ENCODE measurements around the gene RAB5A.
A peak's percentile ranks its signal among the peaks of the same experiment; 100 is the strongest.
"Not testable (repeated sequence)": the region's sequence is repeated elsewhere in the genome, so short reads cannot be mapped to it uniquely, and the experiment has no call there.

RAB5A gene, protein sequence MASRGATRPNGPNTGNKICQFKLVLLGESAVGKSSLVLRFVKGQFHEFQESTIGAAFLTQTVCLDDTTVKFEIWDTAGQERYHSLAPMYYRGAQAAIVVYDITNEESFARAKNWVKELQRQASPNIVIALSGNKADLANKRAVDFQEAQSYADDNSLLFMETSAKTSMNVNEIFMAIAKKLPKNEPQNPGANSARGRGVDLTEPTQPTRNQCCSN

DNA sequence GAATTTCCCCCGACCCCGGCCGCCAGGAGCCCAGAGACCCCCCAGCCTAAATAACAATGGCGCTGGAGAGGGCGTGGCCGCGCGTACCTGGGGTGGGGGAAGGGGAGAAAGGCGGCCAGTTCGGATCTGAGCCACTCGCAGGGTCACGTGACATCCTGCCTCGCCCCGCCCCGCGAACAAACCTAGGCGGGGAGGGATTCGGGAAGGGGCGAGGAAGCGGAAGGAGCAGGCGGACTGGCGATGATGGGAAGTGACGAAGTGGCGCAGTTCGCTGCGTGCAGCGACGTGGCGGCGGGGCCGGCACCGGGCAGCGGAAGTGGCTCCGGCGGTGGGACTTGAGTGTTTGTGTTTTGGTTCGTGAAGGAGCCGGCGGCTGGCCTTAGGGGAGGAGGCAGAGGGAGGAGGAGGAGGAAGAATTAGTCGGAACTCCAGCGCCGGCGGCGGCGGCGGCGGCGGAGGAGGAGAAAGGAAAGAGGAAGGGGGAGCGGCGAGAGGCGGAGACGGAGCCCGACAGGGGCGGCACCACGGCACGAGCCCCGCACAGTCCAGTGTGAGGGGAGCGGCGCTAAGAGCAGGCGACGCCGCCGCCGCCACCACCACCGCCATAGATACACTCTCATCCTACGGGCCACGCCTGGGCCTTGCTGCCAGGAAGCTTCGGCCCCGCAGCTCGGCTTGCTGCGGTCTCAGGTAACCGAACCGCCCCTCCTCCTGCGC lies at the start of gene RAB5A:
Gene RAB5A (plus strand): TSS at position 266 of the 717 bp plus-strand sequence. CDS start 3,802 bp downstream, outside the sequence.
- DNase-seq = peak; percentile 78 to 94

GRCh38 chr3:19898721-19899120 lies 48.2 kb upstream of the RAB5A start:
- no peak for DNase-seq

- no peak for DNase-seq
Observed at GRCh38 chr3:19899264-19899663, 47.6 kb upstream of the RAB5A start.

GRCh38 chr3:19899833-19900232 lies 47.1 kb upstream of the RAB5A start:
- not testable (repeated sequence) for DNase-seq

DNA sequence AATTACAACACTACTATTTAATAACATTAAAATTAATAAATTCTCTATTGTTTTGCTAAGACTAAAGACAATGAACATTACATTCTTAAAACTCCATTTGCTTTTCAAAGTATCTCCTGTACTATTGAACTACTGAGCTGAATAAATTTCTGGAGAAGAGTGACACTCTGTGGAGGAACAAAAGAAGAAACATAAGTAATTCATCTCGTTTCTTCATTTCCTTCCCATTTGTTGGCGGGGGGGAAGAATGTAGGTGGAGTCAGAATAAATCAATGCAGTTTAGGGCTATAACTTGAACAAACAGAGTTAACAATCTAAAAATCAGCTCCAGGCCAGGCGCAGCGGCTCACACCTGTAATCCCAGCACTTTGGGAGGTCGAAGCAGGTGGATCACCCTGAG lies 45.6 kb upstream of the RAB5A start:
- DNase-seq = no peak

GRCh38 chr3:19901918-19902317 lies 45.0 kb upstream of the RAB5A start:
- DNase-seq = no peak

DNA sequence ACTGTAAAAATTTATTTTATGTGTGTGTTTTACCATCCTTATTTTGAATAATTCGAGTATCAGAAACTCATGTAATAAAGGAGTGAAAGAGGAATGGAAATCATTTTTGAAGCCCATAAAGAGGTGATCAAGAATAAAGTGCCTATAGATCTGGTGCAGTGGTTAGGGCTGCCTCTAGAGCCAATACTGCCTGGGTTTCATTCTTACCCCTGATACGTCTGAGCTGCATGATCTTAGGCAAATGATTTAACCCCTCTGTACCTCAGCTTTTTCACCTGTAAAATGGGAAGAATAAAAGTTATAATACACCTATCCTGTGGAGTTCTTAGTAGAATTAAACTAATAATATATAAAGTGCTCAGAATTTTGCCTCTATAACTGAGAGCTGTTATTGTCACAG lies 43.2 kb upstream of the RAB5A start:
- DNase-seq = no peak

GRCh38 chr3:19907523-19907922 lies 39.4 kb upstream of the RAB5A start:
- no peak for DNase-seq

GRCh38 chr3:19911452-19911851 lies 35.4 kb upstream of the RAB5A start:
- no peak for DNase-seq

- DNase-seq = no peak
Observed at GRCh38 chr3:19917167-19917566, 29.7 kb upstream of the RAB5A start.

- DNase-seq = no peak
Observed at GRCh38 chr3:19920401-19921080, 26.4 kb upstream of the RAB5A start.

DNA sequence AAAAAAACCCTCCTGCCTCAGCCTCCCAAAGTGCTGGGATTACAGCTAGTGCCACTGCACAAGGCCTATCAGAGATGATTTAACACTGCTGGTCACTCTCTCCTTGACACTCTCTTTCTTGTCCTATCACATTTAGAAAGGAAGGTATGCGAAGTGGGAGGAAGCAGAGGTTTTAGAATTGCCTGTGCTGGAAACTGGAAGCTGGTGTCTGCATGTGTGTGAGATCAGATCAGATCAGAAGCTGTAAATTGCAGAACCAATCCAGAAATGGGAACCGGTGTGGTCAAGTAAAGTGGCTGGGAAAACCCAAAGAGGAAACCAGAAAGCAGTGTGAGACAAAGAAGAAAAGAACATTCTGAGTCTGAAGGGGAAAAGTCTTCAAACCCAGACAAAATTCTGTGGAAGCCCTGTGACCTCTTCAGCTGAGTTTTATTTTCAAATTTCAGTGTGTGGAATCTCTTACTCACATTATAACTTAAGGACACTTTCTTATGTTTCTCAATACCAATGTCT lies 15.7 kb upstream of the RAB5A start:
- DNase-seq = no peak

DNA sequence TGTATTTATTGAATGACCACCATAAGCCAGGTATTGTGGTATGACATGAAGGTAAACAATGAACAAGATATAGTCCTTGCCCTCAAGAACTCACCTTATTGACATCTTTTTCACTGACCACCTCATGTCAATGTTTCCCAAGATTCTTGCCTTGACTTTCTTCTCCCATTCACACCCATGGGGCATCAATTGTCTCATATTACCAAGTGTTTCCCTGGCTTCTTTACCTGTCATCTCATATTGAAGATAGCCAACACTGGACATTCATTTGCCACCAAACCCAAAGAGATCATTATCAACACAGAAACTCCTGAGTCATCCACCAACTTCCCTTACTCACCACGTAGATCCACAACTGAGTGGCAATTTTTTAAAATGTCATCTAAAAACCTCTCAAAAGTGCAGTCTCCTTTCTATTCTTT lies 15.1 kb upstream of the RAB5A start:
- no peak for DNase-seq

DNA sequence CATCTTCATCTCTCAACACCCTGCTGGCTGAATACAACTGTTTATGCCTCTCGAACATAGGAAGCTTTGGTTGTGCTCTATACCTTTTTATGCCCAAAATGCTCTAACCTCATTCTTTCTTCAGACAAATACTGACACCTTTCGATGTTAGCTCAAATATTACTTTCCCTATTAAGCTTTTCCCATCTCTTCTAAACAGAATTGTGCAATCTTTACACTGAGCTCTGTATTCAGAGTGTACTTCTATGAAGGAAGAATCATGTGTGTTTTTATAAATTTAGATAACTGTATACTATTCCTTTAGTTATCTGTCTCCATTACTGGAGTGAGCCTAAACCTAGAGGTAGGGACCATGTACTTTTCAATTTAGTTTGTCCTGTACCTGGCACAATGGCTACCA lies 14.5 kb upstream of the RAB5A start:
- DNase-seq = no peak

DNA sequence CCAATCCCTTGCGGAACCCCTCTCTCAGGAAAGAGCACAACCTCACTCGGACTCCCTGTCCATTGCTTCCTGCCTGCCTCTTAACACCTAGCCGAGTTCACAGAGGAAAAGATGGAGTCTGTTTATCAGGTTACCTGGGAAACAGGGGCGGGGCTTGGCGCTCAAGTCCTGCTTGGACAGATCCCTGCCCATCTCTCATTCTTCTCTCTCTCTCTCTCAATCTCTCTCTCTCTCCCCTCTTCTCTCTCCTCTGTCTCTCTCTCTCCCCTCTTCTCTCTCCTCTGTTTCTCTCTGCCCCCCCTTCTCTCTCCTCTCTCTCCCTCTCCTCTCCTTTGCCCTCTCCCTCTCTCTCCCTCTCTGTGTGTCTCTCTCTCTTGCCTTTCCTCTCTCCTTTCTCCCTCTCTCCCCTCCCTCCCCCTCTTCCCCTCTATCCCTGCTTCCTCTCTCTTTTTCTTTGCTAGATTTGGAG lies 12.8 kb upstream of the RAB5A start, which contains the start of gene EFHB:
Gene EFHB (minus strand): TSS at position 120 of the 469 bp plus-strand sequence. CDS start 199 bp downstream, outside the sequence.
- DNase-seq = peak; percentile 1 to 3

DNA sequence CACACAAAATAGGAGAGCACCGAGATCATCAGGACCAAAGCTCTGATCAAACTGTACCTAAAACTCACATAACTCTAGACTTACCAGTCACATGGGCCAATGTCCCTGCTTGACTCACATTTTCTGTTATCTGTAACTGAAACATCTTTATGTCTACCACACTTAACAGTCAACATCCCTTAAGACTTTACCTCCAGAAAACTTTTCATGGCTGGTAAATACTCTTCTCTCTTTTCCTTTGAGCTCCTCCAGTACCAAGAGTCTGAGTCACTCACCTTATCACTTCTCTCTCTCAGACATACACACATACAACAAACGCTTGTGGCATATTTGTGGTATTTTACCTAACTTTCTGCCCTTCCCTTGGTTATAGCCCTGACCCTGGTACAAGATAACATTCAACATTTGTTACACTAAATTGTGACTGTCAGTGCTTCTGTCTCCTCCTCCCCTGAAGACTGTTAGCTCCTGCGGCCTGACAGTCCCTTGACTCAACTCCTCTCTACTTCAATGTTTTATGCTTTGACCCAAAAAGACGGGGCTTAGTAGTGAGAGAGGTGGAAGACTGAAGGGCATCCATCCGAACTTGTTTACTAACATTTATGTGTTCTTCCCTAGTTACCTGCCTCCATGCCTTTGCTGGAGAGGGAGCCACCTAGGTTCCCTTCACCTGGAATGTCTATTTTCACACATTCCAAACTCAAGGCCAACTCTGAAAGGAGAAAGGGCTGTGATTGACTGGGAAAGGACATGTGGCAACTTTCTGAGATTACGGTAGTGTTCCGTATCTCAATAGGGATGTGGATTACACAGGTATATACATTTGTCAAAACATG lies 9.2 kb upstream of the RAB5A start:
- no peak for DNase-seq

DNA sequence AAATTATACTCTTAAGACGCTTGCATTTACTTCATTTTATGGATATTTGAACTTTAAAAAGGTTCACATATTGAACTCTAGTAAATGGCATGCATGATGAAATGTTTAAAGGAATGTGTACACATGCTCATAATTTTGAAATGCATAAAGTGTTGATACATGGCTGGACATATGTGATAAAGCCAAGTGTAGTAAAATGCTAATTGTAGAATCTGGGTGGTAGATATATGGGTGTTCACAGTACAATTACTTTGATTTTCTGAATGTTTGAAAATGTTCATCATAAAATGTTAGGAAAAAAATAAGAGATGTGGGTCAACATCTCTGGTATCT lies 8.6 kb upstream of the RAB5A start:
- DNase-seq = no peak

GRCh38 chr3:19940643-19941042 lies 6.3 kb upstream of the RAB5A start:
- DNase-seq = no peak

GRCh38 chr3:19945534-19945933 lies 1.4 kb upstream of the RAB5A start:
- DNase-seq = no peak

- no peak for DNase-seq
Observed at GRCh38 chr3:19945969-19946831, 697 bp upstream of the RAB5A start.

DNA sequence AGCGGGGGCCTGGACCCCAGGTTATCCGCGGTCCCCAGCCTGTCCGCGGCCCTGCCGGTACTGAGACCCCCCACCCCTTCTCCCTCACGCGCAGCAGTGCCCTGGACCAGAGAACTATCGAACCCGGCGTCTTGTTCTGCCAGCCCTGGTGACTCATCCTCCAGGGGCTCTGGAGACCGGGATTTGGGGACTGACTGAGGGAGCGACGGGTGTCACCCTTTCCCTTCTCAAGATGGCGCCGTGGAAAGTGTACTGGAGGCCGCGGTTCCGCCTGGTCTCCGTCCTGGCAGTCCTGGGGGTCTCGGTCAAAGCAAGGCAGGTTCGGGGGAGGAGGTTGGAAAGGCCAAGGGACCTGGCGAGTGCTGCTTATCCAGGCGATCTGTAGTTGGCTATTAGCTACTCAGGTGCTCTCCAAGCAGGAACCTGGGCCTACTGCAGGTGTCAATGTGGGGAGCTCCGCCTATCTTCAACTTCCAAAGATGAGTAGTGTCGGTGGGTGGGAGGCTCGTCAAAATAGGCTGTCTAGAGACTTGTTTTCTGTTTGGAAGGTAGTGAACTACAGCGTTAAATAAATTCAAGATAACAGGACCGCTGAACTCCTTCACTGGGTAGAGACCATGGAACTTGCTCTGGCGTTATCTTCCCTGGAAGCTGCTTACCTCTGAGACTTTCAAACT lies 790 bp downstream of the RAB5A start:
- DNase-seq = peak in 1 of 2 experiments; percentile 11
